CD4-positive, alpha-beta T cell treated with Interleukin-15 for 4 hours (primary cell): ENCODE data around the gene DDC.
"Not testable (repeated sequence)": the region's sequence is repeated elsewhere in the genome, so short reads cannot be mapped to it uniquely, and the experiment has no call there.

Experiments
- DNase-seq: peaks from one replicate; pipeline ENCODE4 v3.0.0-alpha.2; 2020; ENCODE audit warnings: low spot score

DDC gene

GRCh38 chr7:50588937-50589336, 23.7 kb upstream of the DDC start:
- DNase-seq = no peak

GRCh38 chr7:50587737-50588136, 22.5 kb upstream of the DDC start:
- no peak for DNase-seq

GRCh38 chr7:50584793-50585408, 19.7 kb upstream of the DDC start:
- no peak for DNase-seq

GRCh38 chr7:50584386-50584785, 19.2 kb upstream of the DDC start:
- DNase-seq = no peak

- not testable (repeated sequence) for DNase-seq
Measured at GRCh38 chr7:50583295-50583694, 18.1 kb upstream of the DDC start.

- DNase-seq = not testable (repeated sequence)
Measured at GRCh38 chr7:50582271-50582670, 17.1 kb upstream of the DDC start.

GRCh38 chr7:50580666-50581065, 15.5 kb upstream of the DDC start:
- not testable (repeated sequence) for DNase-seq

- no peak for DNase-seq
Measured at GRCh38 chr7:50580057-50580456, 14.9 kb upstream of the DDC start.

- not testable (repeated sequence) for DNase-seq
Measured at GRCh38 chr7:50578105-50578504, 12.9 kb upstream of the DDC start.

GRCh38 chr7:50577569-50577968, 12.4 kb upstream of the DDC start:
- no peak for DNase-seq

- not testable (repeated sequence) for DNase-seq
Measured at GRCh38 chr7:50576388-50576787, 11.2 kb upstream of the DDC start.

- no peak for DNase-seq
Measured at GRCh38 chr7:50567715-50568261, 2.6 kb upstream of the DDC start.

GRCh38 chr7:50565977-50566376, 772 bp upstream of the DDC start:
- DNase-seq = no peak

- DNase-seq = no peak
Measured at GRCh38 chr7:50565559-50565916, 333 bp upstream of the DDC start.

GRCh38 chr7:50564171-50564570, 1.0 kb downstream of the DDC start:
- no peak for DNase-seq

GRCh38 chr7:50562136-50562535, 3.1 kb downstream of the DDC start:
- DNase-seq = no peak

GRCh38 chr7:50560865-50561351, 4.3 kb downstream of the DDC start:
- DNase-seq = no peak

GRCh38 chr7:50559881-50560280, 5.3 kb downstream of the DDC start:
- no peak for DNase-seq

GRCh38 chr7:50558294-50559053, 6.7 kb downstream of the DDC start:
- no peak for DNase-seq

- no peak for DNase-seq
Measured at GRCh38 chr7:50557099-50557498, 8.1 kb downstream of the DDC start.

GRCh38 chr7:50556247-50556991, 8.8 kb downstream of the DDC start:
- no peak for DNase-seq

- DNase-seq = no peak
Measured at GRCh38 chr7:50555594-50556140, 9.5 kb downstream of the DDC start.
